GM21360 (cell line): ENCODE measurements around the gene CMTM4.
"Not testable (repeated sequence)": the region's sequence is repeated elsewhere in the genome, so short reads cannot be mapped to it uniquely, and the experiment has no call there.

Experiments used
- ATAC-seq: cut with Tn5 transposase; IDR thresholded peaks from one replicate; pipeline ENCODE4 v1.9.1; 2021; ENCODE audit warnings: mild to moderate bottlenecking, moderate library complexity; ENCODE audit not compliant: unreplicated experiment

Gene CMTM4

GRCh38 chr16:66569827-66570405 is 126.6 kb downstream of the CMTM4 start:
- ATAC-seq = no peak

GRCh38 chr16:66569131-66569530 is 127.4 kb downstream of the CMTM4 start:
- ATAC-seq = no peak

- ATAC-seq = no peak
Observed at GRCh38 chr16:66568355-66568754, 128.2 kb downstream of the CMTM4 start.

- not testable (repeated sequence) for ATAC-seq
Observed at GRCh38 chr16:66567270-66567669, 129.3 kb downstream of the CMTM4 start.

GRCh38 chr16:66566051-66566901 is 130.3 kb downstream of the CMTM4 start, which contains the start of gene CMTM1:
CMTM1 (plus strand) TSS chr16:66566439; CDS start chr16:66566514, 75 bp downstream.
- ATAC-seq = no peak
